ENCODE data around the gene GGNBP2.

GGNBP2 gene

DNA sequence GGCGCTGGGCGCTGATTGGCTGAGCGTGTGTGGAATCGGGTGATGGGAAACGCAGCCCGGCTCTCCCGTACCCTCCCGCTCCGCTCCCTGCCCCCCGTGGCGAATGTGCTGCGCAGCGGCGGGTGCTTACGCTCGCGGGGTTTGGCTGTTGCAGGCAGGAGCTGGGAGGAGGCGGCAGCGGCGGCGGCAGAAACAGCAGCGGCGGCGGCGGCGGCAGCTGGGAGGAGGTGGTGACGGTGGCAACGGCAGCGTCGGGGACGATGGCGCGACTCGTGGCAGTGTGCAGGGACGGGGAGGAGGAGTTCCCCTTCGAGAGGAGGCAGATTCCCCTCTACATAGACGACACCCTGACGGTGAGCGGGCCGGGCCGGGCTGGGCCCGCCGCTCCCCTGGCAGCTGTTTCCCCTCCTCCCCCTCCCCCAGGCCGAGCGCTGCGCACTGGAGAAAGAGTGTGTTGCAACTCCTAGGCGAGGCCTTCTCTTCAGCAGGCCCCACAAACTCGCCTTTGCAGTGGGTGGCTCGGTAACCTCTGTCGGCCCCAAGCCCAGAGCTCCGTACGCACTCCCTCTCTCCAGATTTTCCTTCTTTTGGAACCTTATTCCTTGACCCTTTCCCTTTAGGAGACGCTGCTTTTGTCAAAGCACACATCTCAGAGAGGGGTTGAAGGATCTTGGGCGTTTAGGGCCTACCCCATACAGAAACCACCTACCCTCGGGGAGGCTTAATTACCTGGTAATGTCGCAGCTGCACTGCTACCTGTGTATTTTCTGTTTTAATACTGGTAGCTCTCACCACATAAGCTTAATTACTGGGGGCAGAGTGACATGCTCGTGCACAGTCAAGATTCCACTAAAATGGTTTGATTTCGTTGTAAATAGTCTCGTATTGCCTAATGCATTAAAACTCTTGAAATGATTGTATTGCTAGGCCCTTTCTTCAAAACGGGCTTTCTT, 1.0 kb downstream of the GGNBP2 start:
- TF ChIP-seq, protein P1, sequence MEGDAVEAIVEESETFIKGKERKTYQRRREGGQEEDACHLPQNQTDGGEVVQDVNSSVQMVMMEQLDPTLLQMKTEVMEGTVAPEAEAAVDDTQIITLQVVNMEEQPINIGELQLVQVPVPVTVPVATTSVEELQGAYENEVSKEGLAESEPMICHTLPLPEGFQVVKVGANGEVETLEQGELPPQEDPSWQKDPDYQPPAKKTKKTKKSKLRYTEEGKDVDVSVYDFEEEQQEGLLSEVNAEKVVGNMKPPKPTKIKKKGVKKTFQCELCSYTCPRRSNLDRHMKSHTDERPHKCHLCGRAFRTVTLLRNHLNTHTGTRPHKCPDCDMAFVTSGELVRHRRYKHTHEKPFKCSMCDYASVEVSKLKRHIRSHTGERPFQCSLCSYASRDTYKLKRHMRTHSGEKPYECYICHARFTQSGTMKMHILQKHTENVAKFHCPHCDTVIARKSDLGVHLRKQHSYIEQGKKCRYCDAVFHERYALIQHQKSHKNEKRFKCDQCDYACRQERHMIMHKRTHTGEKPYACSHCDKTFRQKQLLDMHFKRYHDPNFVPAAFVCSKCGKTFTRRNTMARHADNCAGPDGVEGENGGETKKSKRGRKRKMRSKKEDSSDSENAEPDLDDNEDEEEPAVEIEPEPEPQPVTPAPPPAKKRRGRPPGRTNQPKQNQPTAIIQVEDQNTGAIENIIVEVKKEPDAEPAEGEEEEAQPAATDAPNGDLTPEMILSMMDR (conservative IDR thresholded peaks at IDR 0.05): no peak; the same call in 1 of the 2 replicates
- peak overlapping the region; percentile 98 for H3K27ac ChIP-seq

DNA sequence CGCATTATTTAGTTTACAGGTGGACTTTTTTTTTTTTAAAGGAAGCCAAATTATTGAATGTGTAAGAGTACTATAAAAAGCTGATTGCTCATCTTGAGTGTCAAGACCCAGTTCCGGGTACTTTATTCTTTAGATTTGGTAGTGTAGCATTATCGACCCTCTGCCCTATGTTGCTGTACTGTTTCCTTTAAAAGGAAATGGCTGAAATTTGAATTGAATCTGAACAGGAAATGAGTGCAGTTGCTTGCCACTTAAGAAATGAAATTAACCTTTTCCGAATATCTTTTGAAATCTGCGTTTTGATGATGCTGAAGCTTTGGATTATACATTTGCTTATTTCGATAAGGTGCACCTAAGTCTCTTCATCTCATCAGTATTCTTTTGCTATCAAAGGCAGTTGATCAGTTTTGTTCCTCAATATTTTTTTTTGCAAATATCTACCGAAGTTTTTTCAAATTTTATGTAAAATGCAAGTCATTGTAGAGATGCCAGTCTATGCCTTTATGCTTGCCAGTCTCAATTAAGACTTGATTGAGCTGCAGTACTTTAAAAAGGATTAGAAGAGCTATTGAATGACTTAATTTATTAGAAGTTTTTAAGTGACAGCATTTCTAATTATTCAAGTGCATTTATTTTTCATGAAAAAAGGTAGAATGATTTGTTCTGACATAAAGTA, 1.8 kb downstream of the GGNBP2 start:
- H3K27ac ChIP-seq: peak overlapping the region; percentile 98
- TF ChIP-seq, protein P1 (conservative IDR thresholded peaks at IDR 0.05): no peak

DNA sequence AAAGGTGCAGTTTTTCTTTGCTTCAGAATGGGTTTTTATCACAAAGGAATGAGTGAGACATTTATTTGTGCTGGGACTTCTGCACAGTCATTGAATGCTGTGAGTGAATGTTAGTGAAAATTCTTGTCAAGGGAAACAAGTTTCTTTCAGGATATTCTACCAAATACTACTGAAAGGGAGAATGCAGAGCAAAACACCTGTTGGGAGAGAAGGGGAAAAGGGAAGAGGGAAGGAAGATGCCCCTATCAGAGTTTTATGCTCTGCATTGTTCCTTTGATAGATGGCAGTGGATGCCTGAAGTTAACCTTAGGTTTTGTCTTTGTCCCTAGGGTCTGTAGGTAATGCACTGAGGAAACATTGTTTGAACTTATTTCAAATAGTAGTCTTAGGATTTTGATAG, 3.1 kb downstream of the GGNBP2 start:
- H3K27ac ChIP-seq: peak overlapping the region; percentile 98

DNA sequence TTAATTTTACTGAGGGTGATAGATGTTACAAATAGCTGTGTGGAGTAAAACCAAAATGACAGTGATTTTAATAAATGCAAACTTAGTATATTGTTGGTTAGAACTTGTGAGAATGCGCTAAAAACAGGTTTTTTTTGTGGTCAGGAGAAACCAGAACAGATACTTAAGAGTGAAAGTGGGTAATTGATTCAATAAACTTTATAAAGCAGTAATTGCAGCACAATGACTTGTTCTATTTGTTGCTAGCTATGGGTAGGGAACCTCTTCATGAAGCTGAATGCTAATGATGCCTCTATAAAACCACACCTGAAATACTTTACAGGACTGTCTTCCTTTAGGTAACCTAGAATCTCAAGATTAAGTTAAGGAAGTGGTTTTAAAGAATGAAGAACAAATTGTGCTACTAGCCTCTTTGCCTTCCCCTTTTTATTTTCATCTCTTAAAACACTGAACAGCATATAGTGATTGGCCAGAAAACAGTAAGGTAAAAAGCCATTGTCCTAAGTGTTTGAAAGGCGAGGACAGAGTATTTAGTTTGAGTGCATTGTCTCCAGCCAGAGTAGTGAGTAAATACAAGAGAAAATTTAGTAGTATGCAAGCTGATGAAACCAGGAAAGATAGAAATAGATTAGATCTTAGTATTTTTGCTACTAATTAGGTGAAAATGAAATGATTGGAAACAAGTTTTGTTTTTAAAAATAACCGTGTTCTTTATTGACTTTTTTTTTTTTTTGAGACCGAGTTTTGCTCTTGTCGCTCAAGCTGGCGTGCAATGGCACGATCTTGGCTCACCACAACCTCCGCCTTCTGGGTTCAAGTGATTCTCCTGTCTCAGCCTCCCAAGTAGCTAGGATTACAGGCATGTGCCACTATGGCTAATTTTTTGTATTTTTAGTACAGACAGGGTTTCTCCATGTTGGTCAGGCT, 6.0 kb downstream of the GGNBP2 start:
- no peak overlapping the region for H3K27ac ChIP-seq
- TF ChIP-seq, protein P1 (conservative IDR thresholded peaks at IDR 0.05): no peak

More for the DNA sequence above, 3.1 kb downstream of the GGNBP2 start:
- TF ChIP-seq, protein P1 (conservative IDR thresholded peaks at IDR 0.05): no peak

DNA sequence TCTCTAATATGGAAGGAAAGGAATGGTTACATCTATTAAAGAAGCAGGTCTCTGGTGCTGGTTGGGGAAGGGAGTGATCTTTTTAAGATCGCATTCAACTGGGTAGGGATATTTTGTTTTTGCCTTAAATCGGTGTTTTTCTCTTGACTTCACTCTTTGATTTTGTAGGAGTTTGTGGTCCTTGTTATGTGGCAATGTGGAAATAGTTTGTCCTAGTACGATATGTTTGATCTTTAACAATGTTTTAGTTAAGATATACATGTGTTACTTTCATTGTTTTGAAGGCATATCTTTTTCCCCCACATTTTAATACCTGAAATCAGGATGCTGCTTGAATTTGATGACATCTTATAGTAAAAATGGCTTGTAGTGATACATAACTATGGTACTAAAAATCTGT, 8.7 kb downstream of the GGNBP2 start:
- TF ChIP-seq, protein P1 (conservative IDR thresholded peaks at IDR 0.05): no peak
- H3K27ac ChIP-seq: no peak overlapping the region

DNA sequence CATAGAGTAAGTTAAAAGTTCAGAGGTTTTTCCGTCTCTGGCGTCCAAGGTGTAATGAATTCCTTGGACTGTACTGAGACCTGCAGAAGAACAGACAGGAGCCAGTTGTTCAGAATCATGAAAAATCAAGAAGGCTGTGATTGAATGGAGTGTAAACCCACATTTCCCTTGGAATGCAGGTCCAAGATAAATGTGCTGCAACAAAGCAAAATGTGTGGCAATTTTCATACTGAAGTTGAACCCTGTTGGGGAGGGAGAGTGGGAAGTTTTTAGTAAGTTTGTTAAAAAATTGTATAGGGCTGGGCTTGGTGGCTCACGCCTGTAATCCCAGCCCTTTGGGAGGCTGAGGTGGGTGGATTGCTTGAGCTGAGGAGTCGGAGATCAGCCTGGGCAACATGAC, 21.4 kb downstream of the GGNBP2 start:
- TF ChIP-seq, protein P1 (conservative IDR thresholded peaks at IDR 0.05): no peak
- H3K27ac ChIP-seq: no peak overlapping the region
